B cell (primary cell): ENCODE measurements around the gene RGS19. TPM values are rescaled to one million over a fixed set of nuclear protein-coding genes. Genes with fewer than 3 reads are reported as not detected.

Experiments used
- ATAC-seq: fragments of 200-7000 bp; cut with Tn5 transposase; one replicate; pipeline ENCODE4 v1.10.0; 2021; ENCODE audit warnings: low read depth, mild to moderate bottlenecking, moderate number of reproducible peaks, moderate library complexity
- CTCF ChIA-PET: fragments of 350-600 bp; sonication (Branson Sonifier 250); formaldehyde crosslinking; loops from one replicate; lab custom pipeline; 2021; ENCODE audit warnings: antibody characterized with exemption, inconsistent platforms; lab: Charles Lee
- POLR2A ChIA-PET: fragments of 350-600 bp; sonication (Branson Sonifier 250); formaldehyde crosslinking; loops from one replicate; lab custom pipeline; 2021; ENCODE audit warnings: antibody characterized with exemption; lab: Charles Lee
- DNase-seq: peaks from one replicate; pipeline ENCODE4 v3.0.0; 2013
- H2AFZ ChIP-seq: 2 replicates; pipeline ENCODE4 v1.6.1; 2012; ENCODE audit warnings: mild to moderate bottlenecking, low read depth, low read length; ENCODE audit not compliant: insufficient read depth, poor library complexity, severe bottlenecking
- H3K27ac ChIP-seq, 2 donors: 1 replicate in 1 of 2; 2 replicates in 1 of 2; pipeline ENCODE4 v1.5.1; 2012 to 2013; ENCODE audit warnings: low read length in 2 of 2, mild to moderate bottlenecking in 2 of 2, moderate library complexity in 1 of 2
- H3K27me3 ChIP-seq, 4 experiments: fragments of 200-600 bp in 1 of 4; sonication (generic) in 1 of 4; replicated peaks in 1 of 4; 1 replicate in 2 of 4; 2 replicates in 2 of 4; pipeline versions ENCODE4 v1.6.1 to v1.7.0; 2013 to 2016; ENCODE audit warnings: low read length in 3 of 4, mild to moderate bottlenecking in 2 of 4, mixed read lengths in 1 of 4, moderate library complexity in 1 of 4; ENCODE audit not compliant: insufficient read depth in 4 of 4, control insufficient read depth in 3 of 4; ENCODE audit errors: control extremely low read depth in 1 of 4
- H3K36me3 ChIP-seq, 2 experiments: replicated peaks in 1 of 2; 1 replicate in 1 of 2; 2 replicates in 1 of 2; pipeline versions ENCODE4 v1.6.1 to v1.7.1; 2013; ENCODE audit warnings: low read length in 1 of 2; ENCODE audit not compliant: insufficient read depth in 2 of 2, control insufficient read depth in 1 of 2; ENCODE audit errors: control extremely low read depth in 1 of 2, extremely low read depth in 1 of 2
- H3K4me1 ChIP-seq, 2 donors: fragments of 200-600 bp in 1 of 2; sonication (generic) in 1 of 2; 1 replicate in 1 of 2; 2 replicates in 1 of 2; pipeline versions ENCODE4 v1.5.1 to v1.6.1; 2013 to 2017; ENCODE audit warnings: low read length in 2 of 2; ENCODE audit not compliant: control insufficient read depth in 2 of 2, insufficient read depth in 2 of 2
- H3K4me2 ChIP-seq: replicated peaks from 2 replicates; pipeline ENCODE3; 2012; ENCODE audit warnings: mild to moderate bottlenecking, low read depth, low read length; ENCODE audit not compliant: poor library complexity, severe bottlenecking
- H3K4me3 ChIP-seq, 5 experiments: fragments of 200-600 bp in 1 of 5; sonication (generic) in 1 of 5; 1 replicate in 3 of 5; 2 replicates in 2 of 5; pipeline versions ENCODE4 v1.5.1 to v1.7.0; 2011 to 2016; ENCODE audit warnings: low read length in 4 of 5, mild to moderate bottlenecking in 4 of 5, low read depth in 2 of 5, control low read depth in 1 of 5, moderate library complexity in 1 of 5; ENCODE audit not compliant: insufficient read depth in 1 of 5; ENCODE audit errors: control extremely low read depth in 1 of 5, extremely low read depth in 1 of 5
- H3K79me2 ChIP-seq: fragments of 200-600 bp; sonication (generic); one replicate; pipeline ENCODE4 v1.6.0; 2016; ENCODE audit warnings: low read length; ENCODE audit not compliant: control insufficient read depth, insufficient read depth
- H3K9ac ChIP-seq: fragments of 200-600 bp; sonication (generic); 2 replicates; pipeline ENCODE4 v1.6.1; 2017; ENCODE audit warnings: mild to moderate bottlenecking, low read length, moderate library complexity
- H3K9me3 ChIP-seq, 3 donors: one replicate each; pipeline versions ENCODE4 v1.6.1 to v1.7.1; 2013; ENCODE audit warnings: low read length in 2 of 3; ENCODE audit not compliant: control insufficient read depth in 2 of 3, insufficient read depth in 1 of 3; ENCODE audit errors: control extremely low read depth in 1 of 3
- H4K20me1 ChIP-seq: 2 replicates; pipeline ENCODE4 v1.6.0; 2012; ENCODE audit warnings: mild to moderate bottlenecking, low read length; ENCODE audit not compliant: insufficient read depth, control insufficient read depth, poor library complexity, severe bottlenecking
- H3K27ac Mint-ChIP-seq: one replicate; pipeline ENCODE4 v1.8.0; 2021; ENCODE audit warnings: mixed read lengths
- H3K27me3 Mint-ChIP-seq: one replicate; pipeline ENCODE4 v1.8.0; 2021; ENCODE audit warnings: mixed read lengths
- H3K4me1 Mint-ChIP-seq: one replicate; pipeline ENCODE4 v1.8.0; 2021; ENCODE audit warnings: mixed read lengths
- H3K4me3 Mint-ChIP-seq: one replicate; pipeline ENCODE4 v1.8.0; 2021; ENCODE audit warnings: mixed read lengths
- H3K9me3 Mint-ChIP-seq: one replicate; pipeline ENCODE4 v1.8.0; 2022; ENCODE audit warnings: mixed read lengths; ENCODE audit not compliant: insufficient read depth
- EZH2 ChIP-seq: IDR thresholded peaks from 2 replicates; pipeline ENCODE4 v1.6.1; 2012; ENCODE audit warnings: borderline replicate concordance, low read depth, mild to moderate bottlenecking, moderate library complexity, low read length; ENCODE audit not compliant: insufficient read depth, poor library complexity, severe bottlenecking
- WGBS: methylation state at CpG from one replicate; pipeline ENCODE4 v1.1.5; 2013; ENCODE audit warnings: missing lambda C conversion rate; ENCODE audit not compliant: insufficient coverage; 5-methylcytosine and 5-hydroxymethylcytosine counted together
- intact Hi-C: fragments of 100-400 bp; cut with micrococcal nuclease; formaldehyde crosslinking; loops from one replicate; pipeline ENCODE4 v1.10.0; 2022
- polyA plus RNA-seq: library from polyadenylated mRNA; depleted of rRNA; stranded (reverse); fragments of >200 nt; gene quantifications from 2 replicates; pipeline ENCODE4 v1.2.3, GENCODE V29; 2012
- total RNA-seq, 2 donors: library from RNA; stranded (reverse); fragments of 120-200 nt in 1 of 2; gene quantifications; 1 replicate in 1 of 2; 2 replicates in 1 of 2; pipeline versions ENCODE4 v1.2.3 to v1.2.4, GENCODE V29; 2013 to 2022
- TF ChIP-seq, protein P1 (sequence below): fragments of 200-600 bp; IDR thresholded peaks from one replicate; pipeline ENCODE4 v1.8.0; 2022; ENCODE audit warnings: antibody characterized with exemption, mild to moderate bottlenecking

RGS19 gene
- total and polyA plus RNA-seq, 2 donors (not counting 1 experiment from before 2014, with no cell fraction given), result 69.4 to 203 TPM

- ChIA-PET CTCF (interaction anchor here (0.9 to 9.2 kb wide), 4 partner anchors 9 to 35 kb away, joined by 3 to 220 read pairs (median 11); partner anchors contain the start of genes LKAAEAR1, NPBWR2, OPRL1 and RGS19), POLR2A (interaction anchor here (0.9 kb wide), 1 partner anchor 33 kb away, joined by 6 read pairs; no protein-coding TSS in a partner anchor)
- Mint-ChIP-seq H3K27ac (no peak overlapping the region), H3K9me3 (no peaks in the 10 kb centered on the region), H3K4me3 (no peak overlapping the region), H3K4me1 (peaks cover 19% of the 10 kb centered on the region), H3K27me3 (no peaks in the 10 kb centered on the region)
- Histone ChIP-seq H3K9ac (no peak overlapping the region), H4K20me1 (no peaks in the 10 kb centered on the region), H3K27ac (no peak overlapping the region), H3K4me1 (peaks cover 4 to 21% of the 10 kb centered on the region in 2 donors), H3K36me3 (no peaks in the 10 kb centered on the region), H3K4me3 (no peak overlapping the region), H3K27me3 (peaks cover 0 to 3% (median 0%) of the 10 kb centered on the region in 4 experiments), H3K79me2 (no peaks in the 10 kb centered on the region), H3K9me3 (no peaks in the 10 kb centered on the region), H2AFZ (no peak overlapping the region), H3K4me2 (no peak overlapping the region)
- DNase-seq (no peak), ATAC-seq (no peak)
- TF ChIP-seq, protein P1, sequence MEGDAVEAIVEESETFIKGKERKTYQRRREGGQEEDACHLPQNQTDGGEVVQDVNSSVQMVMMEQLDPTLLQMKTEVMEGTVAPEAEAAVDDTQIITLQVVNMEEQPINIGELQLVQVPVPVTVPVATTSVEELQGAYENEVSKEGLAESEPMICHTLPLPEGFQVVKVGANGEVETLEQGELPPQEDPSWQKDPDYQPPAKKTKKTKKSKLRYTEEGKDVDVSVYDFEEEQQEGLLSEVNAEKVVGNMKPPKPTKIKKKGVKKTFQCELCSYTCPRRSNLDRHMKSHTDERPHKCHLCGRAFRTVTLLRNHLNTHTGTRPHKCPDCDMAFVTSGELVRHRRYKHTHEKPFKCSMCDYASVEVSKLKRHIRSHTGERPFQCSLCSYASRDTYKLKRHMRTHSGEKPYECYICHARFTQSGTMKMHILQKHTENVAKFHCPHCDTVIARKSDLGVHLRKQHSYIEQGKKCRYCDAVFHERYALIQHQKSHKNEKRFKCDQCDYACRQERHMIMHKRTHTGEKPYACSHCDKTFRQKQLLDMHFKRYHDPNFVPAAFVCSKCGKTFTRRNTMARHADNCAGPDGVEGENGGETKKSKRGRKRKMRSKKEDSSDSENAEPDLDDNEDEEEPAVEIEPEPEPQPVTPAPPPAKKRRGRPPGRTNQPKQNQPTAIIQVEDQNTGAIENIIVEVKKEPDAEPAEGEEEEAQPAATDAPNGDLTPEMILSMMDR, result no peak
- TF ChIP-seq EZH2, result no peak
- 92% methylated on average over 11 of the region's 17 CpGs for WGBS
- intact Hi-C loops, result no loop called here
These were observed 37.5 kb upstream of the RGS19 start for GRCh38 chr20:64116541-64117431.

DNA sequence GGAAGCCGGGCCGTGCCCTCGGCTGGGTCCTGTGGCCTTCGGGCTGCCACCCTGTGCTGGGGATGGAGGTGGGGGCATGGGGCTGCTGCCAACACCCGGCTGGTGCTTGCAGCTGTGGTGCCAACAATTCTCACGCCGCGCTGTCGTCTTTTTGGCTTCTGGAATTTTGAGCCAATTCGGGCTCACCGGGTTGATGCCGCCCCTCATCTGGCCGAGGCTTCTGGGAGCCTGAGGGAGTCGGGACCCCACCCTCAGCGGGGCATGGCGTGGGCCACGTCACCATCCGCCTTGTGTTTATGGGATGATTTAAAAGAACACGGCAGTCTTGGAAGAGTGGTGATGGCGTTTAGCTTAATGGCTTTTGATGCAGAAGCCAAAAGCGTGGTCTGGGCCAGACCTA lies 36.7 kb upstream of the RGS19 start:
- H3K4me1 ChIP-seq, result peaks cover 4 to 24% of the 10 kb centered on the region in 2 donors
- no peak overlapping the region for H3K4me2 ChIP-seq
- ATAC-seq (no peak), DNase-seq (no peak)
- TF ChIP-seq EZH2, result no peak
- TF ChIP-seq, protein P1, result no peak
- H3K27me3 ChIP-seq, result no peaks in the 10 kb centered on the region
- H3K9me3 ChIP-seq, result no peaks in the 10 kb centered on the region
- no peak overlapping the region for H3K9ac ChIP-seq
- Mint-ChIP-seq H3K27ac (no peak overlapping the region), H3K4me3 (no peak overlapping the region), H3K4me1 (peaks cover 19% of the 10 kb centered on the region), H3K9me3 (no peaks in the 10 kb centered on the region), H3K27me3 (no peaks in the 10 kb centered on the region)
- no peaks in the 10 kb centered on the region for H3K79me2 ChIP-seq
- H4K20me1 ChIP-seq, result no peaks in the 10 kb centered on the region
- 97% methylated on average over 21 of the region's 21 CpGs for WGBS
- H2AFZ ChIP-seq, result no peak overlapping the region
- POLR2A ChIA-PET, result no interaction called here
- H3K27ac ChIP-seq, result no peak overlapping the region
- no peak overlapping the region for H3K4me3 ChIP-seq
- CTCF ChIA-PET, result interaction anchor here (1.4 to 9.2 kb wide), 3 partner anchors 15 to 74 kb away, joined by 3 to 220 read pairs (median 19); partner anchors contain the start of genes LKAAEAR1, OPRL1 and RGS19
- intact Hi-C loops, result no loop called here
- no peaks in the 10 kb centered on the region for H3K36me3 ChIP-seq
